Measurements from ENCODE around the gene PGBD5. TPM values are rescaled to one million over a fixed set of nuclear protein-coding genes. Genes with fewer than 3 reads are reported as not detected.

Gene PGBD5
- total RNA-seq, 1 donor from 2014 or later = 16.2 TPM

DNA sequence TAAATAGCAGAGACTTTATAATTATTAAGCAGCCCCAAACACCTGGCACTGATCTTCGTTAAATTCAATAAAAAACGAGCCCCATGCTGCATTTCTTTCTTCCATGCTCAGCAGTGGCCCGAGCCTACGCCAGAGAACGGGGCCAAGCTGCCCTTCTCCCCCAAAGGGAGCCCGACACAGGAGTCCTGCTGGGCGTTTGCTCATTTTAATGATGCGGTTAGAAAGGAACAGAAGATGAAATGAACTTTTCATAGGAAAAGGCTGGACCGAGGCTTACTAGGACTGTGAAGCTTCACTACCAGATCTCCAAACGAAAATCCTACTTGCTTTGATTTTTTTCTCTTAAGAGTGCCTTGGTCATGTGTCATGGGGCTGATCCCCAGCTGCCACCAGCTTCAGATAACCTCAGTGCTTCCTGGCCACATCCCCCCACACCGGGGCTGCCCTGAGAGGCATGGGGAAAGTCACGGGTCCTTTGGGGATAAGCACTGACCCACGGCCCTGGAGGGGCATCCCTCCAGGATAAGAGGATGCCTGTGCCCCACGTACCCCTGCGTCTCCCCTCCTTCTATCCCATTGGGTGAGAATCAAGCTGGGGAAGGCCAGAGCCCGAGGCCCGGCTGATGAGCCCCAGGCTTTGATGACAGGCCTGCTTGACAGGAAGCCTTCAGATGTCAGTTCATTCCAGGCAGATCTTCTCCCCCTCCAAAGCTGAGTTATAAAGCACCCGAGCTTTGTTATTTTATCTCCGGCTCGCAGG is 34.2 kb downstream of the PGBD5 start:
- Mint-ChIP-seq H3K27ac (no peak overlapping the region), H3K27me3 (peaks cover 4% of the 10 kb centered on the region), H3K36me3 (ENCODE audit: insufficient read depth) (no peaks in the 10 kb centered on the region), H3K4me3 (ENCODE audit: low read depth) (no peak overlapping the region), H3K4me1 (ENCODE audit: low read depth) (no peaks in the 10 kb centered on the region), H3K9me3 (ENCODE audit: low read depth) (no peaks in the 10 kb centered on the region)
- DNase-seq (ENCODE audit: low spot score, unreplicated experiment) = no peak
- TF ChIP-seq, protein P1, sequence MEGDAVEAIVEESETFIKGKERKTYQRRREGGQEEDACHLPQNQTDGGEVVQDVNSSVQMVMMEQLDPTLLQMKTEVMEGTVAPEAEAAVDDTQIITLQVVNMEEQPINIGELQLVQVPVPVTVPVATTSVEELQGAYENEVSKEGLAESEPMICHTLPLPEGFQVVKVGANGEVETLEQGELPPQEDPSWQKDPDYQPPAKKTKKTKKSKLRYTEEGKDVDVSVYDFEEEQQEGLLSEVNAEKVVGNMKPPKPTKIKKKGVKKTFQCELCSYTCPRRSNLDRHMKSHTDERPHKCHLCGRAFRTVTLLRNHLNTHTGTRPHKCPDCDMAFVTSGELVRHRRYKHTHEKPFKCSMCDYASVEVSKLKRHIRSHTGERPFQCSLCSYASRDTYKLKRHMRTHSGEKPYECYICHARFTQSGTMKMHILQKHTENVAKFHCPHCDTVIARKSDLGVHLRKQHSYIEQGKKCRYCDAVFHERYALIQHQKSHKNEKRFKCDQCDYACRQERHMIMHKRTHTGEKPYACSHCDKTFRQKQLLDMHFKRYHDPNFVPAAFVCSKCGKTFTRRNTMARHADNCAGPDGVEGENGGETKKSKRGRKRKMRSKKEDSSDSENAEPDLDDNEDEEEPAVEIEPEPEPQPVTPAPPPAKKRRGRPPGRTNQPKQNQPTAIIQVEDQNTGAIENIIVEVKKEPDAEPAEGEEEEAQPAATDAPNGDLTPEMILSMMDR (IDR thresholded peaks at IDR 0.05; ENCODE audit: unreplicated experiment) = no peak

DNA sequence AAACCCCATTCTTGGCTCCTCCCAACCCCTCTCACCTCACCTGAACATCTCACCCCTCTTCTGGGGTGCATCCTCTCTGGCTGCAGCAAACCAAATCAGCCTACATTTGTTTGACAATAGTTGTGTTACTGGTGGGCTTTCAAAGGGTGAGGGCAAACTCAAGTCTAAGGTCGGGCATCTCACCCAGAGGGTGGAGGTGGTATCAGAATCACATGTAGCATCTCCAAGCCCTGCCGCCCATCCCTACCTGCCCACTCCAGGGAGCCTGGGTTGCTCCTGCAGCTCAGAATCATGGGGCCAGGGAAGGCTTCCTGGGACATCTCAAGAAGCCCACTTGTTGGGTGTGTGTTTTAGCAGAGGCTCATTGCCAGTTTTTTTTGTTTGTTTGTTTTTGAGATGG is 35.8 kb downstream of the PGBD5 start:
- no peaks in the 10 kb centered on the region for H3K9me3 Mint-ChIP-seq (ENCODE audit: low read depth)
- DNase-seq (ENCODE audit: low spot score, unreplicated experiment) = no peak
- no peaks in the 10 kb centered on the region for H3K36me3 Mint-ChIP-seq (ENCODE audit: insufficient read depth)
- peaks cover 4% of the 10 kb centered on the region for H3K27me3 Mint-ChIP-seq
- H3K4me3 Mint-ChIP-seq (ENCODE audit: low read depth) = no peak overlapping the region
- TF ChIP-seq, protein P1 (IDR thresholded peaks at IDR 0.05; ENCODE audit: unreplicated experiment) = no peak
- H3K27ac Mint-ChIP-seq = no peak overlapping the region
- H3K4me1 Mint-ChIP-seq (ENCODE audit: low read depth) = no peaks in the 10 kb centered on the region

DNA sequence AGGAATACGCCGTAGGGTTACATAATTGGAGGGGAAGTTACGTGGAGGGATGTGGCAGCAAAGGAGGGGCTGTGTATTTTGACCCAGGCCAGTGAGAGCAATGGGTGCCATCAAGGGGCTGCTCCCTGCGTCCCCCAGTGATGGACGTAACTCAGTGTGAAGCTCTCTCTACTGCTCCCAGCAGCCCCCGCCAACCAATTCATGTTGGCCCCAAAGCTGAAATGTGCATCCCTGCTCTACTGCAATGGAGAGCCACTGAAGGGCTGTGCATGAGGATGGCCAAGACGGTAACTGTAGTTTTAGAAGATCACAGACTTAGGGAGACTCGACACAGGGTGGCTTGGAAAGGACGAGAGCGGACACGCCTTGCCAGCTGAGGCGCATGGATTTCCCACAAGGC is 38.3 kb downstream of the PGBD5 start:
- DNase-seq (ENCODE audit: low spot score, unreplicated experiment) = no peak
- H3K36me3 Mint-ChIP-seq (ENCODE audit: insufficient read depth) = no peaks in the 10 kb centered on the region
- TF ChIP-seq, protein P1 (IDR thresholded peaks at IDR 0.05; ENCODE audit: unreplicated experiment) = no peak
- no peak overlapping the region for H3K27ac Mint-ChIP-seq
- no peaks in the 10 kb centered on the region for H3K9me3 Mint-ChIP-seq (ENCODE audit: low read depth)
- no peaks in the 10 kb centered on the region for H3K27me3 Mint-ChIP-seq
- H3K4me1 Mint-ChIP-seq (ENCODE audit: low read depth) = no peaks in the 10 kb centered on the region
- no peak overlapping the region for H3K4me3 Mint-ChIP-seq (ENCODE audit: low read depth)

DNA sequence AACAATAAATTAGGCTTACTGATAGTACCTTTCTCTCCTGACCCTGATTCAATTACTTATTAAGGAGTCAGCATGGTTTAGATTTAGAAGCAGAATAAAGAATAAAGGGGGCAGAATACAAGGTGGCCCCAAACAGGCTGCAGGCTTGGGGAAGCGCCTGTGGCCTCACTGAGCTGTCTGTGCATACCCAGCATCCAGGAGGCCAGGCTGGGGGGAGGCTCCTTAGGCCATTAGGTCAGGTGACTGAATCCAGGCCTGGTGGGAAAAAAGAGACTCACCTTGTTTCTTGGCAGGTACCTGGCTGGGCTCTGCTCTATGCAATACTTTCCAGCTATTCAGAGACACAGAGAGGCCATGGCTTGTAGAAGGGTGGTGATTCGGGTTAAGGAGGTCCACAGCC is 38.8 kb downstream of the PGBD5 start:
- no peaks in the 10 kb centered on the region for H3K27me3 Mint-ChIP-seq
- TF ChIP-seq, protein P1 (IDR thresholded peaks at IDR 0.05; ENCODE audit: unreplicated experiment) = no peak
- no peaks in the 10 kb centered on the region for H3K36me3 Mint-ChIP-seq (ENCODE audit: insufficient read depth)
- H3K9me3 Mint-ChIP-seq (ENCODE audit: low read depth) = no peaks in the 10 kb centered on the region
- no peak overlapping the region for H3K4me3 Mint-ChIP-seq (ENCODE audit: low read depth)
- no peaks in the 10 kb centered on the region for H3K4me1 Mint-ChIP-seq (ENCODE audit: low read depth)
- no peak for DNase-seq (ENCODE audit: low spot score, unreplicated experiment)
- no peak overlapping the region for H3K27ac Mint-ChIP-seq

DNA sequence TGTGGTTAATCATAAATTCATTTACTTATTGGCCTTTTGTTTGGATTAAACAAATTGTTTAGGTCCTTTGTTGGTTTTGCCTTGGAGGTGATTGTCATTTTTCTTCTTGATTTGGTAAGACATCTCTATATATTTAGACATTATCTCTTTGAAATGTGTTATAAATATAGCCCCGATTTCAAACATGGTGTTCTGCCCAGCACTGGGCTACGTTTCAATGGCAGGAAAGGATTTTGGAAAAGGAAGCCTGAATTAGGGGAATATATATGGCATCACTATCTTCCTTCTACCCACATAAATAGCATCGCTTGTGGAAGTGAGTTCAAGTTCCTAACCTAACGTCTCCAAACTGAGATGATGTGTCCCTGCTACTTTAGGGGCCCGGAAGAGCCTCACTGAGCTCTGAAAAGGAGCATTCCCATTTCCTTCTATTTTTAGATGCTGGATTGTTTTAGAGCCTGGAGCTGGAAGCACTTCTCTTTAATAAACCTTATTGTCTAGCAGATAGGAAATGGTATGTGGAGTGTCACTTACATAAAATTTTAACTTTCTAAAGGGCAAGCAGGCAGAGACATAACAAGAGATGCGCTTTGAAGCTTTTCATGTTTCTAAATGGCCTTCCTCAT is 39.4 kb downstream of the PGBD5 start:
- Mint-ChIP-seq H3K27ac (no peak overlapping the region), H3K4me1 (ENCODE audit: low read depth) (peaks cover 5% of the 10 kb centered on the region), H3K4me3 (ENCODE audit: low read depth) (no peak overlapping the region), H3K27me3 (no peaks in the 10 kb centered on the region), H3K36me3 (ENCODE audit: insufficient read depth) (peaks cover under 1% of the 10 kb centered on the region), H3K9me3 (ENCODE audit: low read depth) (no peaks in the 10 kb centered on the region)
- no peak for DNase-seq (ENCODE audit: low spot score, unreplicated experiment)
- TF ChIP-seq, protein P1 (IDR thresholded peaks at IDR 0.05; ENCODE audit: unreplicated experiment) = no peak
